Activated CD4-positive, alpha-beta T cell treated with anti-CD3 and anti-CD28 coated beads, Interleukin-2, amount 50 U/mL, for 24 hours (primary cell): ENCODE data around the gene TBC1D5.
"Not testable (repeated sequence)": the region's sequence is repeated elsewhere in the genome, so short reads cannot be mapped to it uniquely, and the experiment has no call there.

Source experiments
- DNase-seq, 2 donors: peaks; one replicate each; pipeline ENCODE4 v3.0.0-alpha.2; 2020; ENCODE audit warnings: low read depth in 1 of 2, low spot score in 1 of 2

The TBC1D5 gene

GRCh38 chr3:17648630-17649355 is 93.6 kb downstream of the TBC1D5 start:
- DNase-seq: not testable (repeated sequence)

- DNase-seq: no peak
Observed at GRCh38 chr3:17645074-17645698, 97.2 kb downstream of the TBC1D5 start.

GRCh38 chr3:17643691-17644090 is 98.7 kb downstream of the TBC1D5 start:
- DNase-seq: no peak

- DNase-seq: no peak
Observed at GRCh38 chr3:17642474-17642873, 100.0 kb downstream of the TBC1D5 start.

- DNase-seq: no peak
Observed at GRCh38 chr3:17640466-17640865, 102.0 kb downstream of the TBC1D5 start.

GRCh38 chr3:17639765-17640164 is 102.7 kb downstream of the TBC1D5 start:
- DNase-seq: no peak

- no peak for DNase-seq
Observed at GRCh38 chr3:17639257-17639656, 103.2 kb downstream of the TBC1D5 start.

- DNase-seq: no peak
Observed at GRCh38 chr3:17638356-17638755, 104.1 kb downstream of the TBC1D5 start.

GRCh38 chr3:17635675-17636074 is 106.8 kb downstream of the TBC1D5 start:
- DNase-seq: not testable (repeated sequence)

GRCh38 chr3:17634964-17635363 is 107.5 kb downstream of the TBC1D5 start:
- no peak for DNase-seq

- DNase-seq: no peak
Observed at GRCh38 chr3:17634201-17634600, 108.2 kb downstream of the TBC1D5 start.

- peak in 1 of 2 donors; percentile 1 for DNase-seq
Observed at GRCh38 chr3:17632401-17633100, 109.9 kb downstream of the TBC1D5 start.

- no peak for DNase-seq
Observed at GRCh38 chr3:17631609-17632008, 110.8 kb downstream of the TBC1D5 start.

- DNase-seq: no peak
Observed at GRCh38 chr3:17629400-17629799, 113.0 kb downstream of the TBC1D5 start.

GRCh38 chr3:17626395-17626794 is 116.0 kb downstream of the TBC1D5 start:
- no peak for DNase-seq

- no peak for DNase-seq
Observed at GRCh38 chr3:17625133-17625532, 117.3 kb downstream of the TBC1D5 start.

GRCh38 chr3:17623464-17623863 is 119.0 kb downstream of the TBC1D5 start:
- no peak for DNase-seq

GRCh38 chr3:17619968-17620367 is 122.5 kb downstream of the TBC1D5 start:
- DNase-seq: no peak

- not testable (repeated sequence) for DNase-seq
Observed at GRCh38 chr3:17613017-17613416, 129.4 kb downstream of the TBC1D5 start.

- DNase-seq: no peak
Observed at GRCh38 chr3:17607905-17608304, 134.5 kb downstream of the TBC1D5 start.

- no peak for DNase-seq
Observed at GRCh38 chr3:17605934-17606333, 136.5 kb downstream of the TBC1D5 start.

- DNase-seq: no peak
Observed at GRCh38 chr3:17605032-17605431, 137.4 kb downstream of the TBC1D5 start.
